ENCODE data around the gene ITM2B.

ITM2B gene

DNA sequence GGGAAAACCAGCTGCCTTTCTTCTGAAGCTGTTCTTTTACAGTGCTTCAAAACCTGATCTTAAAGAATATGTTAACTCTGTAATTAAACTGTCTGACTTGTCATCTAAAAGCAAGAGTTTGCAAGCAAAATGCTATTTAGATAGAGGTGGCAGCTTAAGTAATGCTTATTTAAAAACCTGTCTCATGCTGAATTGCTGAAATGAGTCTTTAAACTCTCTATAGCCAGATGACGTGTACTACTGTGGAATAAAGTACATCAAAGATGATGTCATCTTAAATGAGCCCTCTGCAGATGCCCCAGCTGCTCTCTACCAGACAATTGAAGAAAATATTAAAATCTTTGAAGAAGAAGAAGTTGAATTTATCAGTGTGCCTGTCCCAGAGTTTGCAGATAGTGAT, 22.9 kb downstream of the ITM2B start (continued):
- TF ChIP-seq, protein P1, sequence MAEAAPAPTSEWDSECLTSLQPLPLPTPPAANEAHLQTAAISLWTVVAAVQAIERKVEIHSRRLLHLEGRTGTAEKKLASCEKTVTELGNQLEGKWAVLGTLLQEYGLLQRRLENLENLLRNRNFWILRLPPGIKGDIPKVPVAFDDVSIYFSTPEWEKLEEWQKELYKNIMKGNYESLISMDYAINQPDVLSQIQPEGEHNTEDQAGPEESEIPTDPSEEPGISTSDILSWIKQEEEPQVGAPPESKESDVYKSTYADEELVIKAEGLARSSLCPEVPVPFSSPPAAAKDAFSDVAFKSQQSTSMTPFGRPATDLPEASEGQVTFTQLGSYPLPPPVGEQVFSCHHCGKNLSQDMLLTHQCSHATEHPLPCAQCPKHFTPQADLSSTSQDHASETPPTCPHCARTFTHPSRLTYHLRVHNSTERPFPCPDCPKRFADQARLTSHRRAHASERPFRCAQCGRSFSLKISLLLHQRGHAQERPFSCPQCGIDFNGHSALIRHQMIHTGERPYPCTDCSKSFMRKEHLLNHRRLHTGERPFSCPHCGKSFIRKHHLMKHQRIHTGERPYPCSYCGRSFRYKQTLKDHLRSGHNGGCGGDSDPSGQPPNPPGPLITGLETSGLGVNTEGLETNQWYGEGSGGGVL (tag by site-specific recombination; IDR thresholded peaks at IDR 0.05) = no peak
- TF ChIP-seq, protein P2, sequence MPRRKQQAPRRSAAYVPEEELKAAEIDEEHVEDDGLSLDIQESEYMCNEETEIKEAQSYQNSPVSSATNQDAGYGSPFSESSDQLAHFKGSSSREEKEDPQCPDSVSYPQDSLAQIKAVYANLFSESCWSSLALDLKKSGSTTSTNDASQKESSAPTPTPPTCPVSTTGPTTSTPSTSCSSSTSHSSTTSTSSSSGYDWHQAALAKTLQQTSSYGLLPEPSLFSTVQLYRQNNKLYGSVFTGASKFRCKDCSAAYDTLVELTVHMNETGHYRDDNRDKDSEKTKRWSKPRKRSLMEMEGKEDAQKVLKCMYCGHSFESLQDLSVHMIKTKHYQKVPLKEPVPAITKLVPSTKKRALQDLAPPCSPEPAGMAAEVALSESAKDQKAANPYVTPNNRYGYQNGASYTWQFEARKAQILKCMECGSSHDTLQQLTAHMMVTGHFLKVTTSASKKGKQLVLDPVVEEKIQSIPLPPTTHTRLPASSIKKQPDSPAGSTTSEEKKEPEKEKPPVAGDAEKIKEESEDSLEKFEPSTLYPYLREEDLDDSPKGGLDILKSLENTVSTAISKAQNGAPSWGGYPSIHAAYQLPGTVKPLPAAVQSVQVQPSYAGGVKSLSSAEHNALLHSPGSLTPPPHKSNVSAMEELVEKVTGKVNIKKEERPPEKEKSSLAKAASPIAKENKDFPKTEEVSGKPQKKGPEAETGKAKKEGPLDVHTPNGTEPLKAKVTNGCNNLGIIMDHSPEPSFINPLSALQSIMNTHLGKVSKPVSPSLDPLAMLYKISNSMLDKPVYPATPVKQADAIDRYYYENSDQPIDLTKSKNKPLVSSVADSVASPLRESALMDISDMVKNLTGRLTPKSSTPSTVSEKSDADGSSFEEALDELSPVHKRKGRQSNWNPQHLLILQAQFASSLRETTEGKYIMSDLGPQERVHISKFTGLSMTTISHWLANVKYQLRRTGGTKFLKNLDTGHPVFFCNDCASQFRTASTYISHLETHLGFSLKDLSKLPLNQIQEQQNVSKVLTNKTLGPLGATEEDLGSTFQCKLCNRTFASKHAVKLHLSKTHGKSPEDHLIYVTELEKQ (tag by site-specific recombination; IDR thresholded peaks at IDR 0.05; ENCODE audit: borderline replicate concordance) = peak; percentile 35; the same call in 1 of the 2 replicates
- TF ChIP-seq, protein P3, sequence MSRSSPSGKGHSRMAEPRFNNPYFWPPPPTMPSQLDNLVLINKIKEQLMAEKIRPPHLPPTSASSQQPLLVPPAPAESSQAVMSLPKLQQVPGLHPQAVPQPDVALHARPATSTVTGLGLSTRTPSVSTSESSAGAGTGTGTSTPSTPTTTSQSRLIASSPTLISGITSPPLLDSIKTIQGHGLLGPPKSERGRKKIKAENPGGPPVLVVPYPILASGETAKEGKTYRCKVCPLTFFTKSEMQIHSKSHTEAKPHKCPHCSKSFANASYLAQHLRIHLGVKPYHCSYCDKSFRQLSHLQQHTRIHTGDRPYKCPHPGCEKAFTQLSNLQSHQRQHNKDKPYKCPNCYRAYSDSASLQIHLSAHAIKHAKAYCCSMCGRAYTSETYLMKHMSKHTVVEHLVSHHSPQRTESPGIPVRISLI (tag by site-specific recombination; IDR thresholded peaks at IDR 0.05) = no peak
- TF ChIP-seq, protein P4, sequence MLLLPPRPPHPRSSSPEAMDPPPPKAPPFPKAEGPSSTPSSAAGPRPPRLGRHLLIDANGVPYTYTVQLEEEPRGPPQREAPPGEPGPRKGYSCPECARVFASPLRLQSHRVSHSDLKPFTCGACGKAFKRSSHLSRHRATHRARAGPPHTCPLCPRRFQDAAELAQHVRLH (tag by site-specific recombination; IDR thresholded peaks at IDR 0.05) = no peak
- TF ChIP-seq REPIN1 (tag by site-specific recombination; IDR thresholded peaks at IDR 0.05; ENCODE audit: low read depth) (no peak), GFI1B (tag by site-specific recombination; IDR thresholded peaks at IDR 0.05) (no peak), ZNF174 (tag by site-specific recombination; IDR thresholded peaks at IDR 0.05) (no peak), ZNF302 (tag by site-specific recombination; IDR thresholded peaks at IDR 0.05; ENCODE audit: low read depth) (no peak), ZNF660 (tag by site-specific recombination; IDR thresholded peaks at IDR 0.05) (0 out of 2 replicates have a peak, but pooled peaks have one; percentile 25), ZNF707 (tag by site-specific recombination; IDR thresholded peaks at IDR 0.05) (no peak), ZNF16 (tag by site-specific recombination; IDR thresholded peaks at IDR 0.05; ENCODE audit: low read depth) (no peak), ZNF274 (IDR thresholded peaks at IDR 0.05; ENCODE audit: low read length) (no peak), ZNF274 (tag by site-specific recombination; IDR thresholded peaks at IDR 0.05; ENCODE audit: borderline replicate concordance) (no peak), ZEB2 (tag by site-specific recombination; IDR thresholded peaks at IDR 0.05) (no peak), ZNF610 (tag by site-specific recombination; IDR thresholded peaks at IDR 0.05; ENCODE audit: borderline replicate concordance) (no peak), PRDM1 (tag by site-specific recombination; IDR thresholded peaks at IDR 0.05) (peak; percentile 76), ZNF629 (tag by site-specific recombination; IDR thresholded peaks at IDR 0.05) (peak; percentile 90), ZNF404 (tag by site-specific recombination; IDR thresholded peaks at IDR 0.05) (no peak), ZBTB21 (tag by site-specific recombination; IDR thresholded peaks at IDR 0.05) (peak; percentile 58; the same call in 1 of the 2 replicates), ZNF776 (tag by site-specific recombination; IDR thresholded peaks at IDR 0.05; ENCODE audit: borderline replicate concordance) (no peak), FEZF1 (tag by site-specific recombination; IDR thresholded peaks at IDR 0.05) (peak; percentile 79)
- TF ChIP-seq, protein P5, sequence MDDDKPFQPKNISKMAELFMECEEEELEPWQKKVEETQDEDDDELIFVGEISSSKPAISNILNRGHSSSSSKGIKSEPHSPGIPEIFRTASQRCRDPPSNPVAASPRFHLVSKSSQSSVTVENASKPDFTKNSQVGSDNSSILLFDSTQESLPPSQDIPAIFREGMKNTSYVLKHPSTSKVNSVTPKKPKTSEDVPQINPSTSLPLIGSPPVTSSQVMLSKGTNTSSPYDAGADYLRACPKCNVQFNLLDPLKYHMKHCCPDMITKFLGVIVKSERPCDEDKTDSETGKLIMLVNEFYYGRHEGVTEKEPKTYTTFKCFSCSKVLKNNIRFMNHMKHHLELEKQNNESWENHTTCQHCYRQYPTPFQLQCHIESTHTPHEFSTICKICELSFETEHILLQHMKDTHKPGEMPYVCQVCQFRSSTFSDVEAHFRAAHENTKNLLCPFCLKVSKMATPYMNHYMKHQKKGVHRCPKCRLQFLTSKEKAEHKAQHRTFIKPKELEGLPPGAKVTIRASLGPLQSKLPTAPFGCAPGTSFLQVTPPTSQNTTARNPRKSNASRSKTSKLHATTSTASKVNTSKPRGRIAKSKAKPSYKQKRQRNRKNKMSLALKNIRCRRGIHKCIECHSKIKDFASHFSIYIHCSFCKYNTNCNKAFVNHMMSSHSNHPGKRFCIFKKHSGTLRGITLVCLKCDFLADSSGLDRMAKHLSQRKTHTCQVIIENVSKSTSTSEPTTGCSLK (tag by site-specific recombination; IDR thresholded peaks at IDR 0.05) = no peak
- TF ChIP-seq, protein P6, sequence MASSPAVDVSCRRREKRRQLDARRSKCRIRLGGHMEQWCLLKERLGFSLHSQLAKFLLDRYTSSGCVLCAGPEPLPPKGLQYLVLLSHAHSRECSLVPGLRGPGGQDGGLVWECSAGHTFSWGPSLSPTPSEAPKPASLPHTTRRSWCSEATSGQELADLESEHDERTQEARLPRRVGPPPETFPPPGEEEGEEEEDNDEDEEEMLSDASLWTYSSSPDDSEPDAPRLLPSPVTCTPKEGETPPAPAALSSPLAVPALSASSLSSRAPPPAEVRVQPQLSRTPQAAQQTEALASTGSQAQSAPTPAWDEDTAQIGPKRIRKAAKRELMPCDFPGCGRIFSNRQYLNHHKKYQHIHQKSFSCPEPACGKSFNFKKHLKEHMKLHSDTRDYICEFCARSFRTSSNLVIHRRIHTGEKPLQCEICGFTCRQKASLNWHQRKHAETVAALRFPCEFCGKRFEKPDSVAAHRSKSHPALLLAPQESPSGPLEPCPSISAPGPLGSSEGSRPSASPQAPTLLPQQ (tag by site-specific recombination; IDR thresholded peaks at IDR 0.05) = peak; percentile 88
- TF ChIP-seq, protein P7, sequence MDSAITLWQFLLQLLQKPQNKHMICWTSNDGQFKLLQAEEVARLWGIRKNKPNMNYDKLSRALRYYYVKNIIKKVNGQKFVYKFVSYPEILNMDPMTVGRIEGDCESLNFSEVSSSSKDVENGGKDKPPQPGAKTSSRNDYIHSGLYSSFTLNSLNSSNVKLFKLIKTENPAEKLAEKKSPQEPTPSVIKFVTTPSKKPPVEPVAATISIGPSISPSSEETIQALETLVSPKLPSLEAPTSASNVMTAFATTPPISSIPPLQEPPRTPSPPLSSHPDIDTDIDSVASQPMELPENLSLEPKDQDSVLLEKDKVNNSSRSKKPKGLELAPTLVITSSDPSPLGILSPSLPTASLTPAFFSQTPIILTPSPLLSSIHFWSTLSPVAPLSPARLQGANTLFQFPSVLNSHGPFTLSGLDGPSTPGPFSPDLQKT (IDR thresholded peaks at IDR 0.05; ENCODE audit: borderline replicate concordance, low read depth, low read length) = no peak
- TF ChIP-seq, protein P8, sequence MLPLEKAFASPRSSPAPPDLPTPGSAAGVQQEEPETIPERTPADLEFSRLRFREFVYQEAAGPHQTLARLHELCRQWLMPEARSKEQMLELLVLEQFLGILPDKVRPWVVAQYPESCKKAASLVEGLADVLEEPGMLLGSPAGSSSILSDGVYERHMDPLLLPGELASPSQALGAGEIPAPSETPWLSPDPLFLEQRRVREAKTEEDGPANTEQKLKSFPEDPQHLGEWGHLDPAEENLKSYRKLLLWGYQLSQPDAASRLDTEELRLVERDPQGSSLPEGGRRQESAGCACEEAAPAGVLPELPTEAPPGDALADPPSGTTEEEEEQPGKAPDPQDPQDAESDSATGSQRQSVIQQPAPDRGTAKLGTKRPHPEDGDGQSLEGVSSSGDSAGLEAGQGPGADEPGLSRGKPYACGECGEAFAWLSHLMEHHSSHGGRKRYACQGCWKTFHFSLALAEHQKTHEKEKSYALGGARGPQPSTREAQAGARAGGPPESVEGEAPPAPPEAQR (tag by site-specific recombination; IDR thresholded peaks at IDR 0.05) = no peak
- TF ChIP-seq, protein P9, sequence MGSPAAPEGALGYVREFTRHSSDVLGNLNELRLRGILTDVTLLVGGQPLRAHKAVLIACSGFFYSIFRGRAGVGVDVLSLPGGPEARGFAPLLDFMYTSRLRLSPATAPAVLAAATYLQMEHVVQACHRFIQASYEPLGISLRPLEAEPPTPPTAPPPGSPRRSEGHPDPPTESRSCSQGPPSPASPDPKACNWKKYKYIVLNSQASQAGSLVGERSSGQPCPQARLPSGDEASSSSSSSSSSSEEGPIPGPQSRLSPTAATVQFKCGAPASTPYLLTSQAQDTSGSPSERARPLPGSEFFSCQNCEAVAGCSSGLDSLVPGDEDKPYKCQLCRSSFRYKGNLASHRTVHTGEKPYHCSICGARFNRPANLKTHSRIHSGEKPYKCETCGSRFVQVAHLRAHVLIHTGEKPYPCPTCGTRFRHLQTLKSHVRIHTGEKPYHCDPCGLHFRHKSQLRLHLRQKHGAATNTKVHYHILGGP (tag by site-specific recombination; IDR thresholded peaks at IDR 0.05) = no peak

Data from HEK293 (cell line).